HG02763 (cell line): ENCODE measurements around the gene RSPH10B2.
"Not testable (repeated sequence)": the region's sequence is repeated elsewhere in the genome, so short reads cannot be mapped to it uniquely, and the experiment has no call there.

Experiments used
- ATAC-seq: cut with Tn5 transposase; IDR thresholded peaks from one replicate; pipeline ENCODE4 v1.9.1; 2021; ENCODE audit warnings: mild to moderate bottlenecking, moderate library complexity; ENCODE audit not compliant: unreplicated experiment

RSPH10B2 gene

DNA sequence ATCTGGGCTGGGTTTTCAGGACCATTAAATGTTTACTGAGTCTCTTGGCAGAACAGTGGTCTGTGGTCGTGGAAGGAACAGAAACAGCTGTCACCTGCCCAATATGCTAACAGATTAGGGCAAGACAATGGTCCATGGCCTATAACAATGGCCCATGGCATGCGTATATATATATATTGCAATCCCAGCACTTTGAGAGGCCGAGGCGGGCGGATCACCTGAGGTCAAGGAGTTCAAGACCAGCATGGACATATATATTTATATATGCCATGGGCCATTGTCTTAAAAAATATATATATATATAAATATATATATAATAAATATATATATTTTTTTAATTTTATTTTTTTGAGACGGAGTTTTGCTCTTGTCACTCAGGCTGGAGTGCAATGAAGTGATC lies 27.7 kb downstream of the RSPH10B2 start:
- not testable (repeated sequence) for ATAC-seq

DNA sequence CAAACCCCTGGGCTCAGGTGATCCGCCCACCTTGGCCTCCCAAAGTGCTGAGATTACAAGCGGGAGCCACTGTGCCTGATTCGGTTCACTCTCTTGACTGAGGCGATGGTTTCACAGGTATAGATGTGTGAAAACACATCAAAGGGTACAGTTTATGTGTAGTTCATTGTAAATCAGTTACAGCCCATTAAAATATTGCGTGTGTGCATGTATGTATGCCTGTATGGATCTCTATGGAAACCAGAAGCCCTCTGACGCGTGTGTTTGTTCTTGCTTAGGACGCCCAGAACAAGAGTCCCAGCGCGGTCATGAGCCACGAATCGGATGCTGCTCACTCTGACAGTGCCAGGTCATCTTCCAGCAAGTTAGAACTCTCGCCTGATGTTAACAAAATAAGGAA lies 35.5 kb downstream of the RSPH10B2 start:
- ATAC-seq = not testable (repeated sequence)

- not testable (repeated sequence) for ATAC-seq
Measured at GRCh38 chr7:6792113-6792872, 38.4 kb downstream of the RSPH10B2 start.

DNA sequence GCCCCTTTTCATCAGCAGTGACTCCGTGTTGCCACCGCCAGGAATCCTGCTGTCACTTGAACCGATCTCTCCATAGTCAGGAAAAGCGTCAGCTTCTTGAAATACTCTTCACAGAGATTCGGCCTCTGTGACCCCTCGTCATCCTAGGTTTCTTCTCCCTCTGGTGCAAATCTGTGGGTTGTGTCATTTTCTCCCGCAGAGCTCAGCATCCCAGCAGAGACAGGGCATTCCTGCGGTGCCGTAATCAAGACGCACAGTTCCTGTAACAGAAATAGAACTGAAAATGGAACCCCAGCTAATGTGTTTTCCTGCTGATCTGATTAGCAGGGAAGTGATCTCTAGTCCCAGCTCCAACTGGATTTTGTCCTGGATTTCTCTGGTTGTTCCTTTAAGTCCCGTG lies 40.4 kb downstream of the RSPH10B2 start:
- ATAC-seq = not testable (repeated sequence)

GRCh38 chr7:6797218-6797617 lies 43.3 kb downstream of the RSPH10B2 start:
- not testable (repeated sequence) for ATAC-seq

- ATAC-seq = not testable (repeated sequence)
Measured at GRCh38 chr7:6798047-6798446, 44.1 kb downstream of the RSPH10B2 start.

DNA sequence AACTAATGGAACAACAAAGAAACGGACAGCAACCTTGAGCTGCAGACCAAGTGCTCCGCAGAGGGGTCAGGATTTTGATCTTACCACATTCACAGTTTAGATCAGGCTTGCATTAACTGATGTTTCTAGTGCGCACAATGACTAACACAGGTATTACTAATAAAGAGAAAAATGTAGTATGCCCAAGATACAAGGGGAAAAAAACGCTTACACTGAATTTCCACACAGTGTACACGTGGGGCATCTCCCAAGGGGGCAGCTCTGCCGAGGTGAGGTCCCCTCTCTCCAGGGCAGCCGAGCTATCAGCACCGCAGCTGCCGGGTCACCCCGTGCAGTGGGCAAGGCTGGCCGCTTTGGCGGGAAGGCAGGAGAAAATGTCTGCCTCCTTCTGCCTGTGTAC lies 46.0 kb downstream of the RSPH10B2 start:
- not testable (repeated sequence) for ATAC-seq

DNA sequence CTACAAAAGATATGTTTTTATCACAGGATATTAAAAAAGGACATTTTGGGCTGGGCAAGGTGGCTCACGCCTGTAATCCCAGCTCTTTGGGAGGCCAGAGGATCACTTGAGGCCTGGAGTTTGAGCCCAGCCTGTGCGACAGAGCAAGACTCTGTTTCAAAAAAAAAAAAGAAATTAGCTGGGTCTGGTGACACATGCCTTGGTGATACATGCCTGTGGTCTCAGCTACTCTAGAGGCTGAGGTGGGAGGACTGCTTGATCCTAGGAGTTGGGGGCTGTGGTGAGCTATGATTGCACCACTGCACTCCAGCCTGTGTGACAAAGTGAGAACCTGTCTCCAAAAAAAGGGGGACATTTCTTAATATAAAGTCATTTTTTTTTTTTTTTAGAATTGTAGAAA lies 46.4 kb downstream of the RSPH10B2 start:
- not testable (repeated sequence) for ATAC-seq

GRCh38 chr7:6807393-6807918 lies 53.6 kb downstream of the RSPH10B2 start:
- not testable (repeated sequence) for ATAC-seq

DNA sequence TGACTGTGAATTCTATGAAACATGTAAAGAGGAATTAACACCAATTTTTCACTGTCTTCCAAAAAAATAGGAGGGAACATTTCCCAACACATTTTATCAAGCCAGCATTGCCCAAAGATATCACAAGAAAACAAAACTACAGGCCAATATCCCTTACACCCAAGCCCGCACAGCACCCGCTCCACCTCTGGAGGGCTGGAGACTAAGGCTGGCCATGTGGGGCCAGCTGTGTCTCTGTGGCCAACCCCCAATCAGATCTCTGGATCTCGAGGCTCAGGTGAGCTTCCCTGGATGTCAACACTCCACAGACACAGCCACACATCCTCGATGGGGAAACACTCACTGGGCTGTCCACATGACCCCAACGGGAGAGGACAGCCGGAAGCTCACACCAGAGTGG lies 54.1 kb downstream of the RSPH10B2 start:
- not testable (repeated sequence) for ATAC-seq

- not testable (repeated sequence) for ATAC-seq
Measured at GRCh38 chr7:6813011-6813410, 59.1 kb downstream of the RSPH10B2 start.

- ATAC-seq = not testable (repeated sequence)
Measured at GRCh38 chr7:6815470-6815869, 61.6 kb downstream of the RSPH10B2 start.

DNA sequence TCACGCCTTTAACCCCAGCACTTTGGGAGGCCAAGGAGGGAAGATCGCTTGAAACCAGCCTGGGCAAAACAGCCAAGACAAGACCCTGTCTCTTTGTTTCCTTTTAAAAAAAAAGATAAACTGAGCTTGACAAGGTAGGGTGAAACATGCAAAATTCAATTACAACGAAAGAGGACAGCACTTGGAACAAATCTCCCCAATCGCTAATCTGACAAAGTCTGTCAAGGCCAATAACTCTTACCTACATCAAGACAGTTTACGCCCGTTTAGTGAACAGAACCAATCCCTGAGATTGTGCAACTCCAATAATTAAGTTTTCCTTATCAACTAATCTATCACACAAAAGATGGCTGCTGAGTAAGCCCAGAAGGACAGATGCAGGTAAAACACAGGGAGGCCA lies 67.7 kb downstream of the RSPH10B2 start:
- not testable (repeated sequence) for ATAC-seq

GRCh38 chr7:6825236-6826125 lies 71.6 kb downstream of the RSPH10B2 start:
- peak; percentile 41 for ATAC-seq

GRCh38 chr7:6826151-6826550 lies 72.2 kb downstream of the RSPH10B2 start, which contains the start of gene CCZ1B:
Gene CCZ1B, minus strand, starts transcription at chr7:6826275. Its CDS starts 78 bp downstream, at chr7:6826197.
- peak; percentile 99 for ATAC-seq

DNA sequence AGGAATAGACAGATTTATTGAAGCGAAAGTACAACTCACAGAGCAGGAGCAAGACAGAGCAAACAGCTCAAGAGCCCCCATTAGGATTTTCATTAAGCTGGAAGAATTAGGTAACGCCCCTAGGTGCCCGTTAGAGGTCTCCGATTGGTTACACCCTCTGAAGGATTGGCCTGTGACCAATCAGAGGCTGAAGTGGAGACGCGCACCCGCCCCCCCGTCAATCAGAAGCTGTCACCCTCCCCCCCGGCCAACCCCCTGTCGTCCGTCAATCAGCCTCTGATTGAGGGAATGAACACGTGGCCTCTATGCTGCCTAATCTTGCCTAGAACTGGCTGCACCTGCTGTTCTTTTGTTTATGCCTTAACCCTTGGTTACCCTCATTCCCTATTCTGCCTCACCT lies 73.3 kb downstream of the RSPH10B2 start:
- ATAC-seq = not testable (repeated sequence)

DNA sequence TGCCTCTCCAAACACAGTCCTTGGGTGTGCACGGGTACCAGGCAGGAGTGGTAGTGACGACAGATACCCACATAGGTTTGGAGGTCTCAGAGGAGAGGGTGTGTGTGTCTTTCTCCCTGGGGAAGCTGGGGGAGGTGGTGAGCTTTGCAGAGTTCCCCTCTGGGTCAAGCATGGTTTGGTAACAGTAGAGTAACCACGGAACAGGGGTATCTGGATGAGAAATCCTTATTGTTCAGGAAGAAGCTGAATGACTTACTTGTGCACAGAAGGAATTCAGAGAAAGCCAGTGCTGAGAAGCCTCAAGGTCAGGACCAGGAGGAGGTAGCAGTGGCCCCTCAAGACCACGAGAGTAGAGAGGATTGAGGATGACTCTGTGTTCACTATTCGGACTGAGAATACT lies 75.7 kb downstream of the RSPH10B2 start:
- ATAC-seq = not testable (repeated sequence)

GRCh38 chr7:6830026-6830425 lies 76.1 kb downstream of the RSPH10B2 start:
- not testable (repeated sequence) for ATAC-seq

DNA sequence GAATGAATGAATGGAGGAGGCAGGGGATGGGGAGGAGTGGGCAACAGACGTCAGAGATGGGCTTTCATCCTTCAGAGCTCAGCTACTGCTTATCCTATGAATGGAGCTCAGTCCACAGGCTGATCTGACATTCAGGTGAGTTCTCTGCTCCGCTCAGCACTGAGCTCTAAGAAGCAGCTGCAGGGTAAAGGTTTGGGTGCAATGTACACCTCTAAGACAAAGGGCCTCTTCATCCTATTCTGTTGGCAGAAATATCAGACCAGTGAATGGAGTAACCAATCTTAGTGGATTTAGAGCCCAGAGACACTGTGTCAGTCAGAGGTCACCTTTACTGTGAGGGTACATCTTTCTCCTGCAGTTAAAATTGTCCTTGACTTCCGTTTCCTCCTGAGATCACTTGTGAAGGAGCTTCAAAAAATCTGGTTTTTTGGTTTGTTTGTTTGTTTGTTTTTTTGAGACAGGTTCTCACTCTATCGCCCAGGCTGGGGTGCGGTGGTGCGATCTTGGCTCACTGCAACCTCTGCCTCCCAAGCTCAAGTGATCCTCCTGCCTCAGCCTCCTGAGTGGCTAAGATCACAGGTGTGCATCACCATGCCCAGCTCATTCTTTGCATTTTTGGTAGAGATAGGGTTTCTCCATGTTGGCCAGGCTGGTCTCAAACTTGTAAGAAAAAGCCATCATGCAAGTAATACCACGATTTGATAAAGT lies 77.3 kb downstream of the RSPH10B2 start:
- ATAC-seq = no peak

GRCh38 chr7:6833636-6834035 lies 79.7 kb downstream of the RSPH10B2 start:
- ATAC-seq = no peak

- ATAC-seq = not testable (repeated sequence)
Measured at GRCh38 chr7:6835521-6835920, 81.6 kb downstream of the RSPH10B2 start.
